Mucosa of rectum (tissue), 2 donors: ENCODE data around the gene UBE2G1.
"Not testable (repeated sequence)": the region's sequence is repeated elsewhere in the genome, so short reads cannot be mapped to it uniquely, and the experiment has no call there.

Experiments used
- H3K27ac ChIP-seq, 2 donors: one replicate each; pipeline ENCODE4 v1.7.0; 2013; ENCODE audit warnings: inconsistent platforms in 2 of 2, low read depth in 2 of 2, low read length in 2 of 2
- H3K27me3 ChIP-seq, 2 donors: one replicate each; pipeline ENCODE4 v1.7.0; 2013; ENCODE audit warnings: low read length in 2 of 2; ENCODE audit not compliant: control insufficient read depth in 2 of 2, insufficient read depth in 2 of 2
- H3K36me3 ChIP-seq, 2 donors: one replicate each; pipeline ENCODE4 v1.7.0; 2013; ENCODE audit warnings: low read length in 2 of 2; ENCODE audit not compliant: control insufficient read depth in 2 of 2, insufficient read depth in 2 of 2
- H3K4me1 ChIP-seq, 2 donors: one replicate each; pipeline ENCODE4 v1.7.0; 2013; ENCODE audit warnings: low read length in 2 of 2, mild to moderate bottlenecking in 1 of 2; ENCODE audit not compliant: control insufficient read depth in 2 of 2, insufficient read depth in 2 of 2
- H3K4me3 ChIP-seq, 2 donors: one replicate each; pipeline ENCODE4 v1.7.0; 2013; ENCODE audit warnings: low read length in 2 of 2
- H3K9ac ChIP-seq, 2 donors: one replicate each; pipeline ENCODE4 v1.7.0; 2013; ENCODE audit warnings: low read length in 2 of 2, low read depth in 1 of 2, mild to moderate bottlenecking in 1 of 2
- H3K9me3 ChIP-seq, 2 donors: one replicate each; pipeline ENCODE4 v1.7.0; 2013; ENCODE audit warnings: low read length in 2 of 2; ENCODE audit not compliant: control insufficient read depth in 2 of 2
- donor health status: healthy.
- donor health status: Normal muscosa, but diverticular disease.

Gene UBE2G1

DNA sequence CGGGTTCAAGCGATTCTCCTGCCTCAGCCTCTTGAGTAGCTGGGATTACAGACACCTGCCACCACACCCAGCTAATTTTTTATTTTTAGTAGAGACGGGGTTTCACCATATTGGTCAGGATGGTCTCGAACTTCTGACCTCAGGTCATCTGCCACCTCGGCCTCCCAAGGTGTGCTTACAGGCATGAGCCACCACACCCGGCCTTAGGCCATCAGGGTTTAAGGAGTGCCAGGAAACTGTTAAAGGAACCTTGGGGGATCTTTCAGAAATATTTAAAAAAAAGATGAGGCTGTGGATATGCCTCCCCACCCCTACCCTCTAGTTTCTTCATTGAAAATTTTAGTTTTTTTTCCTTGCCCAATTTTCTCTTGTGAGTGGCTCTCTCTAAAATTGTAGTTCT lies 31.4 kb upstream of the UBE2G1 start:
- H3K9me3 ChIP-seq = no peaks in the 10 kb centered on the region
- no peaks in the 10 kb centered on the region for H3K27me3 ChIP-seq
- peaks cover 4 to 21% of the 10 kb centered on the region in 2 donors for H3K4me1 ChIP-seq
- H3K4me3 ChIP-seq = no peak overlapping the region
- H3K9ac ChIP-seq = no peak overlapping the region
- H3K27ac ChIP-seq = no peak overlapping the region
- no peaks in the 10 kb centered on the region for H3K36me3 ChIP-seq

DNA sequence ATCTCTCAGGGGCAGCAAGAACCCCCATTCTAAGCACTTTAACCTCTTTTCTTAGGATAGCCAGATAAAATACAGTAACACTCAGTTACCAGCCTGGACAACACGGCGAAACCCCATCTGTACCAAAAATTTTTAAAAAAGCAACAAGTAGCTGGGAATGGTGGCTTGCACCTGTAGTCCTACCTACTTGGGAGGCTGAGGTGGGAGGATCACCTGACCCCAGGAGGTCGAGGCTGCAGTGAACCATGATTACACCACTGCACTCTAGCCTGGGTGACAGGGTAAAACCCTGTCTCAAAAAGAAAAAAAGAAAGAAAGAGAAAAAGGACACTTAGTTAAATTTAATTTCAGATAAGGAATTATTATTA lies 28.6 kb upstream of the UBE2G1 start:
- Histone ChIP-seq H3K27me3 (no peaks in the 10 kb centered on the region), H3K4me1 (peaks cover 4 to 21% of the 10 kb centered on the region in 2 donors), H3K27ac (no peak overlapping the region), H3K9me3 (no peaks in the 10 kb centered on the region), H3K9ac (no peak overlapping the region), H3K4me3 (no peak overlapping the region), H3K36me3 (no peaks in the 10 kb centered on the region)

DNA sequence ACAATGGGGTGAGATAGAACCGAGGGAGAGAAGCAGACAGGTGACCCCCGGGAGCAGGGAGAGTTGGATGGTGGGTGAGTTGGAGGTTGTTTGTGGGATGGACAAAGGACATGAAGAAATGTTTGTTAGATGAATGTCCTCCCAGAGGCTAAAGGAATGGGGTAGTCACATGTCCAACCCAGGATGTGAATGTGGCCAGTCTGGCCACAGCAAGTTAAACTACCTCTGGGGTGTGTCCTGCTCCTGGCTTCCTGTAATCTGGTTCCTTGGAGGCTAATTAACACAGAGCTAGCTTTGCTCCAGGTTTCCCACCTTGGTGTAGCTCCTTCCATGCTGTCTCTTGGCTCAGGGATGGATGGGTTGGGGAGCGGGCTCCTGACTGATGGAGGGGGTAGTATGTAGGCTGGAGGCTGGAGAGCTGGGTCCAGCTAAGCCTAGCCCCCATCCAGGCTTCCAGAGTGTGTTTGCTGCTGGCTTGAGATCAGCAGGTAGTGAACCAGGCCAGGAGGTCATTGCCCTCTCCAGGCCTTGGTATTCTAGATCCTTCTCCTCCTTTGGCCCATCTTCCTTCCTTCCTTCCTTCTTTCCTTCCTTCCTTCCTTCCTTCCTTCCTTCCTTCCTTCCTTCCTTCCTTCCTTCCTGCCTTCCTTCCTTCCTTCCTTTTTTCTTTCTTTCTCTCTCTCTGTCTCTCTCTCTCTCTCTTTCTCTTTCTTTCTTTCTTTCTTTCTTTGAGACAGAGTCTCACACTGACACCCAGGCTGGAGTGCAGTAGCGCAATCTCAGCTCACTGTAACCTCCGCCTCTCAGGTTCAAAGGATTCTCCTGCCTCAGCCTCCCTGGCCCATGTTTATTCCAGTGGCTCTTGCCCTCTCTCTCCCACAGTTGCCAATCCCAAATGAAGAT lies 28.0 kb upstream of the UBE2G1 start:
- Histone ChIP-seq H3K9me3 (no peaks in the 10 kb centered on the region), H3K36me3 (no peaks in the 10 kb centered on the region), H3K4me1 (peaks cover 4 to 21% of the 10 kb centered on the region in 2 donors), H3K27ac (peak overlapping the region in 1 of 2 donors; percentile 48), H3K27me3 (no peaks in the 10 kb centered on the region), H3K4me3 (no peak overlapping the region), H3K9ac (peak overlapping the region; percentile 17 to 24)

DNA sequence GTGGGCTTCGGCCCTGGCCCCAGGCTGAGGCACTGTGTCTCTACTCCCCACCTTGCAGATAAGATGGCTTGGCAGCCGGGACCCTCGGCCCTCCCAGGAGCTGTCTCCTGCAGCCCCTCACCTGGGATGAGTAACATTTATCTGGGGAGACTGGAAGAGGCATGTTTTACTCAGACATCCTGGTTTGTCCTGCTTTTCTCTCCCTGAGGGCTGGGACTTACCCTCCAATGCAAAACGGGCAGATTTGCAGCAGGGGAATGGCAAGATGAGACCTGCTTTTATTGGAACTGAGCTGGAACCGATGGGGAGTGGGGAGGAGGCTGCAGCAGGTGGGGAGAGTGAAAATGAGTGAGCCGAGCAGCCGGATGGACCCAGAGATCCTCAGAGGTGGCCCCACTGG lies 27.3 kb upstream of the UBE2G1 start:
- Histone ChIP-seq H3K9ac (no peak overlapping the region), H3K36me3 (no peaks in the 10 kb centered on the region), H3K4me1 (peaks cover 4 to 21% of the 10 kb centered on the region in 2 donors), H3K27ac (peak overlapping the region in 1 of 2 donors; percentile 48), H3K9me3 (no peaks in the 10 kb centered on the region), H3K27me3 (no peaks in the 10 kb centered on the region), H3K4me3 (no peak overlapping the region)

DNA sequence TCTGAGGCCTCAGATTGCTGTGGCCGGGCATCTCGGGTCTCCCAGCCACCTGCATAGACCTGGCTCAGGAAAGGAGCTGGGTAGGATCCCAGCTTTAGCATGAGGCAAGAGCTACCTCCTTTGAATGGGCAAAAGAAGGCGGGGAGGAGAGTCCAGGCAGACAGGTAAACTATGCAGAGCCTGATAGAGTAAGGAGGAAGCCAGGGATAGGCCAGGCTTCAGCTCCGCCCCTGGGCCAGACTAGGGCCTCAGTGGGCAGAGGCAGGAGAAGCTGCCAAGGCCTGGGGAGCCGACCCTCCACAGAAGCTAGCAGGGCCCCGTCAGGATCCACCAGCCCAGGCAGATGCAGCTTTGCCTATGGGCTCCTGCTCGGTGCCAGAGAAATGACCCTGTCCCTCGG lies 22.6 kb upstream of the UBE2G1 start:
- H3K9me3 ChIP-seq = no peaks in the 10 kb centered on the region
- no peak overlapping the region for H3K4me3 ChIP-seq
- H3K4me1 ChIP-seq = peaks cover 0 to 3% of the 10 kb centered on the region in 2 donors
- no peaks in the 10 kb centered on the region for H3K27me3 ChIP-seq
- no peak overlapping the region for H3K9ac ChIP-seq
- no peak overlapping the region for H3K27ac ChIP-seq
- H3K36me3 ChIP-seq = no peaks in the 10 kb centered on the region

DNA sequence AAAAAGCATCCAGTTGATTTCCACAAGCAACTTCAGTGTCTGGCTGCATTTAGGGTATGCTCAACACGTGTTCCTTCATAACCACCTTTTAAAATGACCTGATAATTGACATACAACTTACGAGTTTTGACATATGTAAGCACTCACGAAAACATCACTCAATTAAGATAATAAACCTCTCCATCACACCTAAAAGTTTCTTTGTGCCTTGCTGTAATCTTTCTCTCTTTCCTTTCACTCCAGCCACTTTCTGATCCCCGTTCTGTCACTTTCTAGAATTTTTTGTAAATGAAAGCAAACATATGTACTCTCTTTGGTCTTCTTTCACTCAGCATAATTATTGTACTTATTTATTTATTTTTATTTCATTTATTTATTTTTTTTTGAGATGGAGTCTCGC lies 20.7 kb upstream of the UBE2G1 start:
- Histone ChIP-seq H3K4me1 (no peaks in the 10 kb centered on the region), H3K27ac (no peak overlapping the region), H3K36me3 (no peaks in the 10 kb centered on the region), H3K4me3 (no peak overlapping the region), H3K9me3 (no peaks in the 10 kb centered on the region), H3K27me3 (no peaks in the 10 kb centered on the region), H3K9ac (no peak overlapping the region)

DNA sequence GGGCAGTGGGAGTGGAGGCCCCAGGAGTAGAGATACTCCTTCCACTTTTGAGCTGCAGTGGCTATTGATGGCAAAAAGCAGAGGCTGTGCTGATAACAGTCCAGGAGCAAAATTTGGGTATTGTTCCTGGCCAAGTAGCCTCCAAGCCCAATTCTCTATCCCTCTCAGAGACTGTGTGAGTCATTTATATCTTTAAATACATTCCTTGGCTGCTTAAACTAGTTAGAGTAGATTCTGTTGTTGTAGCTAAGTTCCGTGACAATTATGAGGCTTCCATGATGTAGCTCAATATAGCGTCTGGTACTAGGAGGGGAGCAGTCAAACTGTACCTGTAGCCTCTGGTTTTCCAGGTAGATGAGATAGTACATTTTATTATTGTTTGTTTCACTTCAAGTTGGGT lies 19.9 kb upstream of the UBE2G1 start:
- Histone ChIP-seq H3K27ac (no peak overlapping the region), H3K9ac (no peak overlapping the region)

DNA sequence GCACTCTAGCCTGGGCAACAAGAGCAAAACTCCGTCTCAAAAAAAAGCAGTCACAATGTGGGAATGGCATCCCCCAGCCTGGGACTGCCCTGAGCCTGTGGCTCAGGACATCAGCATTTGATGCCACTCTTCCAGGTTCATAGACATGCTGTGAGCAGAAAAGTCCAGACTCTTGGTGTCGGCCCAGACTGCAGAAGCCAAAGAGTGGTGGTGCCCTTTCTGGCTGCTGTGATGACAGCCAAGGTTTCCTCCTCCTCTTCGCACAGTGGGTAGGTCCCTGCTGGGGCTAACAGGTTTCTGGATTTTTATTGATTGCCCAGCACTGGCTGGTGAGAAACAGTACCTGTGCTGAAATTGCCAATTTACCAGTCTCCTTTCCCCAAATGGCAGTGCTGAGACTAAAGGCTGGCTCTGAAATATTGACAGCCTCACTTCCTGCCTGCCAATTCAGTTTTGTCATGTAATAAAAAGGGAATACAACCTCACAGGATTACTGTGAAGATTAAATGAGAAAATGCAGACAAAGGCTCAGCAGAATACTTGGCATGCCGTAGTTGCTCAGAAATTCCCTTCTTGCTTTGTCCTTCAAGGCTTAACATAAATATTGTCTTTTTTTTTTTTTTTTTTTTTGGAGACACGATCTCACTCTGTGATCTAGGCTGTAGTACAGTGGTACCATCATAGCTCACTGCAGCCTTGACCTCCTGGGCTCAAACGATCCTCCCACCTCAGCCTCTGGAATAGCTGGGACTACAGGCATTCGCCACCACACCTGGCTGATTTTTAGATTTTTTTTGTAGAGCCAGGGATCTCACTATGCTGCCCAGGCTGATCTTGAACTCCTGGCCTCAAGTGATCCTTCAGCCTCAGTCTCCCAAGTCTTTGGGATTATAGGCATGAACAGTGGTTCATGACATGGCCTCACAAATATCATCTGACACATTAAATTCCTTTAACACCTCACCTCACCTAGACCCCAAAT lies 15.5 kb upstream of the UBE2G1 start:
- no peaks in the 10 kb centered on the region for H3K9me3 ChIP-seq
- H3K4me3 ChIP-seq = no peak overlapping the region
- no peak overlapping the region for H3K27ac ChIP-seq
- no peaks in the 10 kb centered on the region for H3K27me3 ChIP-seq
- H3K9ac ChIP-seq = no peak overlapping the region
- H3K36me3 ChIP-seq = no peaks in the 10 kb centered on the region
- H3K4me1 ChIP-seq = no peaks in the 10 kb centered on the region

More for the DNA sequence above, 19.9 kb upstream of the UBE2G1 start:
- no peaks in the 10 kb centered on the region for H3K9me3 ChIP-seq
- H3K27me3 ChIP-seq = no peaks in the 10 kb centered on the region
- no peaks in the 10 kb centered on the region for H3K4me1 ChIP-seq
- H3K4me3 ChIP-seq = no peak overlapping the region
- H3K36me3 ChIP-seq = no peaks in the 10 kb centered on the region

DNA sequence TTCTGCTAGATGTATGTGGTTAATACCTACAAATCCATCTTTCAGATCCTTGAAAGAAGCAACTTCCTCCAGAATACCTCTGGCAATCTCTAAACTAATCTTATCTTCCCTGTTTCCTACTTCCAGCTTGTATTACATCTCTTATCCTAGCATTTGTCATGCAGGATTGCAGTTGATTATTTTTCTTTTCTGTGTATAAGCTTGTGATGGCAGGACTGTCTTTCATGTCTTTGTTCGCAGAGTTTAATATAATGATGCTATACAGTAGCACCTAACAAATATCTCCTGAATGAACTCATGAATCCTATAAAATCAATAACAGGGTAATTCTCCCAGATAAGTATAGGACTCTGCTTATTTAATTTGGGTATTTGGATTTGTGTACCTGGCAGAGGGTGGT lies 12.2 kb upstream of the UBE2G1 start:
- no peak overlapping the region for H3K4me3 ChIP-seq
- no peaks in the 10 kb centered on the region for H3K27me3 ChIP-seq
- H3K27ac ChIP-seq = no peak overlapping the region
- no peaks in the 10 kb centered on the region for H3K9me3 ChIP-seq
- H3K36me3 ChIP-seq = no peaks in the 10 kb centered on the region
- H3K9ac ChIP-seq = no peak overlapping the region
- no peaks in the 10 kb centered on the region for H3K4me1 ChIP-seq

DNA sequence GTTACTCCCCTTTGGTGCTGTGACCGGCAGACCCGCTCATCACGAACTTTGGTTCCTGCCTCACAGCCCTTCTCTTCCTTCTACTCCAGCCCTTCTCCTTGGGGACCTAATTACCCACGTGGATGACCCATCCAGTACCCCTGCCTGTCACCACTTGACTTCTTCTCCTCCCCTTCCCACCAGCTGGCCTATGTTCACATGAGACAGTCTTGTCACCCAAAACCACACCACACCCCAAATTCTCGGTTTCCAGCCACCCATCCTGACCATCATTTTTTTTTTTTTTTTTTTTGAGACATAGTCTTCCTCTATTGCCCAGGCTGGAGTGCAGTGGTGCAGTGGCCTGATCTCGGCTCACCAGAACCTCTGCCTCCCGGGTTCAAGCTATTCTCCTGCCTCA lies 10.8 kb upstream of the UBE2G1 start:
- not testable (repeated sequence) for H3K9me3 ChIP-seq, H3K4me1 ChIP-seq, H3K4me3 ChIP-seq, H3K9ac ChIP-seq, H3K27ac ChIP-seq, H3K36me3 ChIP-seq, H3K27me3 ChIP-seq
